ENCODE measurements around the gene ARHGEF4. TPM values are rescaled to one million over a fixed set of nuclear protein-coding genes. Genes with fewer than 3 reads are reported as not detected.
A peak's percentile ranks its signal among the peaks of the same experiment; 100 is the strongest.

Gene ARHGEF4
- total RNA-seq, result 9.1 TPM
- long read RNA-seq, partial matches to known transcripts, result 3 of 10 reads
- long read RNA-seq, other reads (novel, unspliced or antisense), result 6 of 10 reads

- peaks cover 52% of the 10 kb centered on the region for H3K27me3 ChIP-seq (ENCODE audit: low read depth)
Measured at GRCh38 chr2:130836501-130837174, at the start of gene ARHGEF4. TSS of gene ARHGEF4 (plus strand) at chr2:130836914. CDS start at chr2:130836954, 40 bp downstream.

GRCh38 chr2:130787841-130788240 is 48.9 kb upstream of the ARHGEF4 start:
- Histone ChIP-seq H3K9me3 (no peaks in the 10 kb centered on the region), H3K4me1 (no peaks in the 10 kb centered on the region), H3K27ac (no peak overlapping the region), H3K36me3 (no peaks in the 10 kb centered on the region), H3K27me3 (ENCODE audit: low read depth) (no peaks in the 10 kb centered on the region), H3K4me3 (no peak overlapping the region)
- TF ChIP-seq, protein P1, sequence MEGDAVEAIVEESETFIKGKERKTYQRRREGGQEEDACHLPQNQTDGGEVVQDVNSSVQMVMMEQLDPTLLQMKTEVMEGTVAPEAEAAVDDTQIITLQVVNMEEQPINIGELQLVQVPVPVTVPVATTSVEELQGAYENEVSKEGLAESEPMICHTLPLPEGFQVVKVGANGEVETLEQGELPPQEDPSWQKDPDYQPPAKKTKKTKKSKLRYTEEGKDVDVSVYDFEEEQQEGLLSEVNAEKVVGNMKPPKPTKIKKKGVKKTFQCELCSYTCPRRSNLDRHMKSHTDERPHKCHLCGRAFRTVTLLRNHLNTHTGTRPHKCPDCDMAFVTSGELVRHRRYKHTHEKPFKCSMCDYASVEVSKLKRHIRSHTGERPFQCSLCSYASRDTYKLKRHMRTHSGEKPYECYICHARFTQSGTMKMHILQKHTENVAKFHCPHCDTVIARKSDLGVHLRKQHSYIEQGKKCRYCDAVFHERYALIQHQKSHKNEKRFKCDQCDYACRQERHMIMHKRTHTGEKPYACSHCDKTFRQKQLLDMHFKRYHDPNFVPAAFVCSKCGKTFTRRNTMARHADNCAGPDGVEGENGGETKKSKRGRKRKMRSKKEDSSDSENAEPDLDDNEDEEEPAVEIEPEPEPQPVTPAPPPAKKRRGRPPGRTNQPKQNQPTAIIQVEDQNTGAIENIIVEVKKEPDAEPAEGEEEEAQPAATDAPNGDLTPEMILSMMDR (IDR thresholded peaks at IDR 0.05), result no peak
- DNase-seq, result no peak
- no peak for ATAC-seq
- intact Hi-C loops (cut with DNase I), result no loop called here

More at GRCh38 chr2:130836501-130837174, at the start of gene ARHGEF4:
- H3K36me3 ChIP-seq, result no peaks in the 10 kb centered on the region
- H3K9me3 ChIP-seq, result no peaks in the 10 kb centered on the region
- ATAC-seq, result peak; percentile 86 to 89
- peak within 1 kb of the TSS; percentile 41 for H3K4me3 ChIP-seq
- intact Hi-C loops (cut with DNase I), result no loop called here
- H3K27ac ChIP-seq, result no peak within 1 kb of the TSS
- H3K4me1 ChIP-seq, result no peaks in the 10 kb centered on the region
- DNase-seq, result peak; percentile 66
- TF ChIP-seq, protein P1 (IDR thresholded peaks at IDR 0.05), result no peak

- Histone ChIP-seq H3K36me3 (no peaks in the 10 kb centered on the region), H3K27ac (no peak overlapping the region), H3K9me3 (no peaks in the 10 kb centered on the region), H3K4me3 (no peak overlapping the region), H3K27me3 (ENCODE audit: low read depth) (no peaks in the 10 kb centered on the region), H3K4me1 (no peaks in the 10 kb centered on the region)
- TF ChIP-seq, protein P1 (IDR thresholded peaks at IDR 0.05), result no peak
- ATAC-seq, result no peak
- DNase-seq, result no peak
- intact Hi-C loops (cut with DNase I), result loop anchor here (10.0 kb wide), 1 partner anchor 84 kb away; no protein-coding TSS in a partner anchor
Measured at GRCh38 chr2:130790312-130790711, 46.4 kb upstream of the ARHGEF4 start.

- Histone ChIP-seq H3K9me3 (no peaks in the 10 kb centered on the region), H3K4me1 (no peaks in the 10 kb centered on the region), H3K36me3 (no peaks in the 10 kb centered on the region), H3K27ac (no peak overlapping the region), H3K27me3 (ENCODE audit: low read depth) (no peaks in the 10 kb centered on the region), H3K4me3 (no peak overlapping the region)
- TF ChIP-seq, protein P1 (IDR thresholded peaks at IDR 0.05), result no peak
- intact Hi-C loops (cut with DNase I), result loop anchor here (10.0 kb wide), 1 partner anchor 84 kb away; no protein-coding TSS in a partner anchor
- no peak for DNase-seq
- peak; percentile 77 to 90 for ATAC-seq
Measured at GRCh38 chr2:130790804-130791616, 45.7 kb upstream of the ARHGEF4 start.

- TF ChIP-seq, protein P1 (IDR thresholded peaks at IDR 0.05), result no peak
- Histone ChIP-seq H3K27me3 (ENCODE audit: low read depth) (no peaks in the 10 kb centered on the region), H3K27ac (no peak overlapping the region), H3K4me3 (no peak overlapping the region), H3K4me1 (no peaks in the 10 kb centered on the region), H3K9me3 (no peaks in the 10 kb centered on the region), H3K36me3 (no peaks in the 10 kb centered on the region)
- intact Hi-C loops (cut with DNase I), result loop anchor here (10.0 kb wide), 1 partner anchor 83 kb away; no protein-coding TSS in a partner anchor
- DNase-seq (no peak), ATAC-seq (peak in 1 of 2 donors; percentile 80)
Measured at GRCh38 chr2:130791617-130791939, 45.1 kb upstream of the ARHGEF4 start.

Measured in lower lobe of right lung (tissue), 2 donors.